GM18861 (cell line): Measurements from ENCODE around the gene SLIT3.
"Not testable (repeated sequence)": the region's sequence is repeated elsewhere in the genome, so short reads cannot be mapped to it uniquely, and the experiment has no call there.

Experiments used
- ATAC-seq: cut with Tn5 transposase; IDR thresholded peaks from one replicate; pipeline ENCODE4 v1.9.1; 2021; ENCODE audit not compliant: unreplicated experiment

SLIT3 gene

DNA sequence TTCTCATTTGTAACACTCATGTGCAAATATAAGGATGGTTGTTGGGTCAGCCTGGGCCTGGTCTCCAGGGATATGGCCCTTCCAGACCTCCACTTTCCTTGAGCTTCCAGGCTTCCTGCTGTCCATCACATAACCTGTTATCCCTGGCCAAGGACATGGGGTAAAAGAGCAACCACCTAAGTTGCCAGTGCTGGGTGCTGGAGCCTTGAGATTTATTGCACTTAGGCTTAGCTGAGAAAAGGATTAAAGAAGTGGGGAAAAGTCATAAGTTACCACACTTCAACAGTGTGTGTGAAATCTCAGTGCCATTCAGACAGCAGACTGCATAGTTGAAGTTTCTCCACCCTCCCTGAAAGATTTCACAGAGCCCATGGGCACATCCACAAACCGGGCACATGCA is 663.1 kb downstream of the SLIT3 start:
- no peak for ATAC-seq

- ATAC-seq: no peak
These were observed 663.7 kb downstream of the SLIT3 start for GRCh38 chr5:168637281-168637680.

- not testable (repeated sequence) for ATAC-seq
These were observed 670.0 kb downstream of the SLIT3 start for GRCh38 chr5:168630958-168631357.

DNA sequence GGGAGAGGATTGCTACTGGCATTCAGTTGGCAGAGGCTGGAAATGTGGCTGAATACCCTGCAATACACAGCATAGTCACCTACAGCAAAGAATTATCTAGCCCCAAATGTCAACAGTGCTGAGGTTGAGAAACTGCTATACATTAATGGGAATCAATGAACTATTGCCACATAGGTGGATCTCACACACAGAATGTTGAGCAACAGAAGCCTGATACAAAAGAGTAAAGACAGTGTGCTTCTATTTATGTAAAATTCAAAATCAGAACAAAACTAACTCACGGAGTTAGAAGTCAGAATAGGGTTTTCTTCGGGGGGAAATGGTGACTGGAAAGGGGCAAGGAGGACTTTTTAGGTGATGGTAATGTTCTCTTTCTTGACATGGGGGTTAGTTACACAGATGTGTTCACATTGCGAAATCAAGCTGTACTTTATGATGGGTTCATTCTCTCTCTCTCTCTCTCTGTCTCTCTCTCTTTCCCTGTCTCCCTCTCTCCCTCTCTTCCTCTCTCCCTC is 676.0 kb downstream of the SLIT3 start:
- ATAC-seq: no peak

- ATAC-seq: no peak
These were observed 680.1 kb downstream of the SLIT3 start for GRCh38 chr5:168620807-168621206.

- ATAC-seq: no peak
These were observed 686.3 kb downstream of the SLIT3 start for GRCh38 chr5:168614661-168615060.

- no peak for ATAC-seq
These were observed 686.9 kb downstream of the SLIT3 start for GRCh38 chr5:168613996-168614395.

- no peak for ATAC-seq
These were observed 687.5 kb downstream of the SLIT3 start for GRCh38 chr5:168613396-168613795.

- ATAC-seq: no peak
These were observed 687.9 kb downstream of the SLIT3 start for GRCh38 chr5:168612996-168613395.

DNA sequence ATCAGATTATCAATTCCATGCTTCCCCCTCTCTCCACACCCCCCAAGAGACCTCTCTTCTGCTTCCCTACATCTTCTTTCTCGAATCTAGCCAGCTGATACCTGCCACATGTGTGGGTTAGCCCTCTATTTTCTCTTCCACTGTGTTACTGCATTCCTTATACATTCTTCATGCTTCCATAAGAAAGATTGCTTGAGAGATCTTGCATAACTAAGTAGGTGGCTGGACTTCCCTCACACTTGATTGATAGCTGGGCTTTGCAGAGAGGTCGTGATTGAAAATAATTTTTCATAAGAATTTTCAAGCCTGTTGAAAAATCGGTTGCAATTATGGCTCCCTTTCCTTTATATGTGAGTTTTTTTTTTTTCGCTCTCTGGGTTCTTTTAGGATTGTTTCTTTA is 688.8 kb downstream of the SLIT3 start:
- ATAC-seq: no peak
